HT-29 (cell line): ENCODE measurements around the gene PFKL. TPM values are rescaled to one million over a fixed set of nuclear protein-coding genes. Genes with fewer than 3 reads are reported as not detected.
"Not testable (repeated sequence)": the region's sequence is repeated elsewhere in the genome, so short reads cannot be mapped to it uniquely, and the experiment has no call there.

ENCODE experiments used
- DNase-seq: peaks from one replicate; pipeline ENCODE4 v3.0.0-alpha.2; 2015; ENCODE audit warnings: low spot score
- total RNA-seq: library from RNA; depleted of rRNA; stranded (reverse); fragments of >200 nt; shearing (Covaris generic); gene quantifications from 2 replicates; pipeline ENCODE4 v1.2.3, GENCODE V29; 2014

The PFKL gene
- total RNA-seq, 1 experiment from 2014 or later = 154 TPM

DNA sequence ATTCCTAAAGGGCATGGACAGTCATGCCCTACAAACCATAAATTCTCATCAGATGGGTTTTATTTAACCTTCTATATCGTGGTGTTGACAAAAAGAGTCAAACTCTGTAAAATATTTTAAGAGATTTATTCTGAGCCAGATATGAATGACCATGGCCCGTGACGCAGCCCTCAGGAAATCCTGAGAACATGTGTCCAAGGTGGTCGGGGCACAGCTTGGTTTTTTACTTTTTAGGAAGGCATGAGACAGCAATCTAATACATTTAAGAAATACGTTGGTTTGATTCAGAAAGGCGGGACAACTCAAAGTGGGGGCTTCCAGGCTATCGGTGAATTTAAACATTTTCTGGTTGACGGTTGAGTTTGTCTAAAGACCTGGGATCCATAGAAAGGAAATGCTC, 43.1 kb downstream of the PFKL start:
- not testable (repeated sequence) for DNase-seq

DNA sequence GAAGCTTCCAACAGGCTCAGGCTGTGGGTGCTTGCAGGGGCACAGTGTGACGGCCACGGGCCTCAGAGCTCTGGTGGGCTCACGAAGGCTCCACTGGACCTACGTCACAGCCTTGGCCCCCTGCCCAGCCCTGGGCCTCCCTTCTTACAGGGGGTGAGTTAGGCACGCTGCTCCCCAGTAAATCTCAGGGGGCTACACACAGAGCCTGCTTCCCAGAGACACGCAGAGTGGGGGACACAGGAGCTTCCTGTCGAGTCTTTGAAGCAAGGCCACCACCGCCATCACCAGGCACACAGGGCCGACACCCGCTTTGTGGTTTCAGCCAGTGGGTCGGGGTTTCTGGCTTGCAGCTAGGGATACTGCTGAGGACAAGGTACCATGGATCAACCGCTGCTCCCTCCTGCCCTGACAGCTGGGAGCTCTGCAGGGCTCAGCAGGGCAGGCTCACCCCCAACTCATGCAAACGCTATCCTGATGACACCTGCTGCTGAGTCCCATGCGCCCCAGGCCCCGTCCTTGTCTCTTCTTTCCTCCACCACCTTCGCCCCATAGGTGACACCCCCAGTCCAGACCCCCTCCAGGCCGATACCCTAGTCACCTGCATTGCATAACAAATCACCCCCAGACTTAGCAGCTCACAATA, 44.8 kb downstream of the PFKL start:
- DNase-seq = no peak

DNA sequence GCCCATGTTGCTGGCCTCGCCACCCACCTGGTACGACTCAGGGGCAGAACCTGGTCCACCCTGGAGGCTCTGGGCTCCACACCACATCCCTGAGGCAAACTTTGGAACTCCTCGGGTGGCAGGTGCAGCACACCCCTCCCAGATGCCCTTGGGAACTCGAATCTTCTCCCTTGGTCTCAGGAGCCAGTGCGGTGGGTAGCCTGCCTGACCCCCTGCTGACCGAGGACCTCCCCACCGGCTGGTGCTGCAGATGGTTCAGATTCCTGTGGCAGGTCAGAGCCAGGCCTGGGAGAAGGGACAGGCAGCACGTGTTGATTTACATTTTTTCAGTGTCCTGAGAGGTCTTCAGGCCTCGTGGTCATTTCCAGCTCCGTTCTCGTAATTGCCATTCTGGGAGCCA, 45.6 kb downstream of the PFKL start:
- no peak for DNase-seq

DNA sequence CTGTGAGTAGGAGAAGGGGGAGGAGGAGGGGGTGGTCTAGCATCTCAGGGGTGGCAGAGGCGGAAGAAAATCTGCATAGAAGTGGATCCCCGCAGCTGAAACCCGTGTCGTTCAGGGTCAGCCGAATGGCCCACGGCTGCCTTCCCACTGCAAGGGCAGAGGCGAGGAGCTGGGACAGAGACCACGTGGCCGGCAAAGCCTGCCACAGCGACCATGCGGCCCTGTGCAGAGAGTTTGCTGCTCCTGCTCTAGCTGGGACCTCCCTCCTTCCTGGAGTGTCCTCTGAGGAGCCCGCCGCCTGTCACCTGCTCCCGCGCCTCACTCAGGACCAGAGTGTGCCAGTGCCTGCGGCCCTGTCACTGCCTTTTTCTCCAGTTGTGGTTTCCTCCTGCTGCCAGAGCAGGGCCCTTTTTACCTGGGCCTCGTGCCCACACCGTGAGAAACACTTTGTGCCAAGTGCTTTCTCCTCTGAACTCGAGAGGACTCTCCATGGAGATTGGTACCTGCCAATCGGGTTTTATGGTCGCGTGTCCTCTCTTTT, 48.1 kb downstream of the PFKL start:
- no peak for DNase-seq

DNA sequence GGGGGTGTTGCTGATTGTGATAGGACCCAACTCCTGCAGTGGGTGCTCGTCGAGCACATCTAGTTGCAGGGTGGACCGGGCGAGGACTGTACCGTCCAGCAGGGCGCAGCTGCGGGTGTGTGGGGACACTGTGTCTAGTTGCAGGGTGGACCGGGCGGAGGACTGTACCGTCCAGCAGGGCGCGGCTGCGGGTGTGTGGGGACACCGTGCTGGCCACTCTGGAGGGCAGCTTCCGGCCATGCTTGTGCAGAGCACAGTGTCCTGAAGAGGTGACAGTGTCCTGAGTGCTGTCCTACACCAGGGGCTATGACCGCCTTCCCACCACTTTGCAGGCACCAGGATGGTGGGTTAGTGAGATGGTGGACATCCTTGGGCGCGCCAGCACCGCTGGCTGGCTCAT, 49.0 kb downstream of the PFKL start:
- DNase-seq = no peak

DNA sequence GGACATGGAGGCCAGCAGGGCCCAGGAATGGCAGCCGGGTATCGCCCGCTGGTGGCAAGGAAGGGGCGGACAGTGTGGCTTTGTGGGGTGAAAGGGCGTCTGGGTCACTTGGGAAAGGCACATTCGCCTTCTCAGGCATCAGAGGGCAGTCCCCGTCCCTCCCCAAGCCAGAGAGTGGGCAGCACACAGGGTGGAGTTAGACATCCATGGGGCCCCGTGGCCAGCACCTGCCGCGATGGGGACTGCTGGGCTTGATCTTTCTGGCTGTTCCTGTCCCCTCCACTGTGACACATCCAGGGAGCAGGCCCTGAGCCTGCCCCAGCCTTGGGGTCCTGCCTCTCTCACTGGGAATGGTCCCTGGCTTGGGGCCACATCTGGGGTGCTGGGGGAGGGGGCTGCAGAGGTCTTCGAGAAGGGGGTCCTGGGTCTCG, 49.6 kb downstream of the PFKL start:
- no peak for DNase-seq

DNA sequence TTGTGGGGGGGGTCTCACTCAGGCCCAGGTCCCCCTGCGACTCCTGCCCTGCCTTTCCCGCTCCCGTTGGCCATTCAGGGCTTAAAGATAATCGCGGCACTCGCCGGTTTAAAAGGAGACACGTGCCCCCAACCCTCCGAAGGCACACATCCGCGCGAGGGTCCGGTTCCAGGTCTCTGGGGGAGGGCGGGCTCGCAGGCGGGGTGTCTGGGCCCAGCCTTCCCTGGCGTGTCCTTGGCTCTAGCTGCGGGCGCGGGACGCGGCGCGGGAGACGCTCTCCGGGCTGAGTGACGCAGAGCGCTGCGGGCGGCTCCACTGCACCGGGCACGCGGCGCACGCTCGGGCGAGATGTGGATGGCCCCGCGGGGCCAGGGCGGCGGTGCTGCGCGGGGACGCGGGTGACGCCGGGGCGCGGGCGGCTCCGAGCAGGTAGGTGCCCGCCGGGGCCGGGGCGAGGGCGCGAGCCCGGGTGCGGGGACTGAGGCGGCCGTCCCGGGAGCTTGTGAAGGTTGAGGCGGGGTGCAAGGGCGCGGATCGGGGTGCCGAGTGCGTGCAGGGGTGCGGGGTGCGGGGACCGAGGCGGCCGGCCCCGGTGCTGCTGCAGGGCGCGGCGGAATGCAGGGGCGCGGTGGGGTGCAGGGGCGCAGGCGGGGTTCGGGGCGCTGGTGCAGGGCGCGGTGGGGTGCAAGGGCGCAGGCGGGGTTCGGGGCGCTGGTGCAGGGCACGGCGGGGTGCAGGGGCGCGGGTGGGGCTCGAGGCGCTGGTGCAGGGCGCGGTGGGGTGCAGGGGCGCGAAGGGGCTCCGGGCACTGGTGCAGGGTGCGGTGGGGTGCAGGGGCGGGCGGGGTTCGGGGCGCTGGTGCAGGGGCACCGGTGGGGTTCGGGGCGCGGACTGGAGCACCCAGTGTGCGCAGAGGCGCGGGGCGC, 50.3 kb downstream of the PFKL start:
- no peak for DNase-seq

DNA sequence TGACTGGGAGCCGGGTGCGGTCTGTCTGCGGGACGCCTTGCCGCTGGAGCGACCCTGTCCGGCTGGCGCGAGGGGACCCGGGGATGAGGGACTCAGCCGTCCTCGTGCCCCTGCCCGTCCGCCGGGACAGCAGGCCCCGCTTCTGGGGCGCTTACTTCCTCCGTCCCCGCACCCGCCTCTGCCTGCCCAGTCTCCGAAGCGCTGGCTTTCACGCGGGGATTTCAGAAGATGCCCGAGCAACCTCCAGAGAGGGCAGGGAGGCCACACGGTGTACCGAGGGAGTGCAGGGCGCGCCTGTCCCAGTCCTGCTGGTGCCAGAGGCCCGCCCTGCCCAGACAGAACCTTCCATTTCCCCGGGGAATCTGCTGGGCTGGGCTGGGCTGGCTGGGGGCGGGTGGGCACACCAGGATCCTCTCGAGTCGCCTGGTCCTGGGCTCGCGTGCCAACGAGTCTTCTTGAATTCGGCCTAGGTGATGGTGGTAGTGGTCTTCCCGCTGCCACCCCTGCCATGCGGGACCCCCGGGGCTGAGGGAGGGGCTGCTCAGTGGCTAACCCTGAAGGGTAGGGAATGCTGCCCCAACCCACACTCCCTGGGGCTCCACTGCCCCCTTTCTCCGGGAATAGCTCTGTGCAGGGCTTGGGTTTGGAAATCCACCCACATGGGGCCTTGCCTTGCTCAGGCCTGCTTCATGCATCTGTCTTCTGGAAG, 51.1 kb downstream of the PFKL start:
- DNase-seq = no peak

DNA sequence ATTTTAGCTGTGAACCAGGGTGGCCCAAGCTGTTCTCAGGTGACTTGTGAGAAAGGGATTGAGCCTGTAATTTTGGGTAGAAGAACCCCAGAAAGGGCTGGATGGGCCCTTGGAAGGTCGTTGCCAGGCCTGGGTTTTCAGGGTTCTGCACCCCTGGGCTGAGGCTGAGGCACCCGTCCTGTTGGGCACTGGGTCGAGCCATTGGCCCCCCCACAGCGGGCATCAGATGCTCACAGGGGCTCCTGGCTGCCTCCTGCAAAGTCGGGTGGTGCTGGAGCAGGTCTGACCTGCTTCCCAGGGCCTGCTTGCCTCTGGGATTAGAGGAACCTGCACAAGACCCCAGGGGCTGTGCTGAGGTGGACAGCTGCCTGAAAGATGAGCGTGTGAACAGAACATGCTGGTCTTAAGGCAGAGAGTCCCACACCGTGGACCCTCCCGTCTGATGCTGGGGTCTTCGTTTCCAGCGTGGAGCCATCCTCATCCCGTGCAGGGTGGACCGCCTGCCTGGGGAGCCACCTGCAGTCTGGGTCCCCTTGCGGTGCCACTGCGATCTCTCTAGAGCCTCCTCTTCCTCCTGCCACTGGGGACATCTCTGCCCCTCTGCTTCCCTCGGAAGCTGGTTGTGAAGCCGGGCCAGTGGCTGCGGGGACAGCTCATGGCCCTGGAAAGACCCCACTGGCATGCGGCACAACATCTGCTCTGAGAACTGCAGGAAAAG, 51.8 kb downstream of the PFKL start:
- no peak for DNase-seq

DNA sequence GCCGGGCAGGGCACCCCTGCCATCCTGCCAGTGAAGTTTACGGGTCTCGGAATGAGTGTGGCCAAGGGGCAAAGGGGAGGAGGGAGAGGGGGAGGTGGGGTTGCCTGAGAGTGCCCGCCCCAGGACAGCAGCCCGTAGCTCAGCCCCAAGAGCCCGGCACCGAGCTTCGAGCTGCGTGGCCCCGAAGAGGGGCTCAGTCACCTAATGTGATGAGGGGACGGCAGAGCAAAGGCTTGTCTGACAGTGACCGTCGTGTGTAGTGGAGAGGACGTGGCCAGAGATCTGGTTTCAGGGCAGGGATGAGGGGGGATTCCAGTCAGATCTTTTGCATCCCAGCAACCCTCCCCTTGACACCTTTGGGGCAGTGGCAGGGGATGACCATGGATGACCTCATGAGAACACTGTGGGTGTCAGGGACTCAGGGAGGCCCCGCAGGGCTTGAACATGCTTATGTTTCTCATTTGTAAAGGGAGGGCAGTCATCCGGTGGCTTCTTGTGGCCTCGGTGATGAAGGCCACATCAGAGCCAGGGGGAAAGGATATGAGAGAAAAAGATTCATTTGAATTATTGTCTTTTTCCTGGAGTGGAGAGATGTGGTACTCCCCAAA, 52.5 kb downstream of the PFKL start:
- no peak for DNase-seq

DNA sequence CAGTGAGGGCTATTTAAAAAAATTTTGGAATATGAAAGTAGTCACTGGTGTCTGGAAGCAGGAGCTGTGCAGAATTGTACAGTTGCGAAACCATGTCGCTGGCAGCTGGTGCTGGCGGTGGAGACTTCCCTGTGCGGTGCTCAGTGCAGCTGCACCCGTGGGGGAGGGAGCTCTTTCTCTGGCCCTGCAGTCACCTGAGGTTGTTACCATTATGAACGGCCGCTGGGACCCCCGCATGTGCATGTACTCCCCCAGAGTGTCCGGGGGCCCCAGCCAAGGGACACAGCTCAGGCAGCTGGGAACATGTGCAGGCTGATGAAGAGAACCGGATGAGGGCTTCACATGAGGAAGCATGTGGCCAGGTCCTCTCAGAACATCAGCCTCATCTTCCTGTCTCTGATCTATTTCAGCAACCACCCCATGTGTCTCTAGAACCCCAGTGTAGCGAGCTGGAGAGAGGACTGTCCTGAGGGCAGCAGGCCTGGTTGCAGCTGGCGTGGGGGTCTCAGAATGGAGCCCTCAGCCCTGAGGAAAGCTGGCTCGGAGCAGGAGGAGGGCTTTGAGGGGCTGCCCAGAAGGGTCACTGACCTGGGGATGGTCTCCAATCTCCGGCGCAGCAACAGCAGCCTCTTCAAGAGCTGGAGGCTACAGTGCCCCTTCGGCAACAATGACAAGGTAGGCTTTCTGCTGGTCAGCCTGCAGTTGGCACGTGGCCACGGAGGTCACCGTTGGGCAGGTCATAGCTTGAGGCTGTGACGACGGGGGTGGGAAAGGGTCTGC, 53.5 kb downstream of the PFKL start, which contains the start of gene TRPM2:
TSS of gene TRPM2 (plus strand) at position 431 of the 780 bp plus-strand sequence. CDS start at position 511, 80 bp downstream.
- DNase-seq = no peak

DNA sequence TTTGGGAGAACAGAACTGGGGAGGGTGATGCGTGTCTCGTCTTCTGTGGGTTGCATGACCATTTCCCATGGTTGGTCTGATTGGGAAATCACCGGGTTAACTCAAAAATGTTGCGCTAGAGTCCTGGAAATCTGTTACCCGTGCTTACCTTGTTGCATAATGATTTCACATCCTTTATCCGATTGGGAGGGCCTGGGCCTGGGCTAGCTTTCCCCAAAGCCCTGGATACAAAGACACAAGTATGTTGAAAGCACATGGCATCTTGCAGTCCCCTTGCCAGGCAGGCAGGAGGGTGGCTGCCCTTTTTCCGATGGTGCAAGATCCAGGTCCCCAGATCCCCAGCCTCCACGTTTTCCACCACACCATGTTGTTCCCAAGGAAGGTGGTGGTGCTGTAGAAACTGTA, 54.1 kb downstream of the PFKL start:
- DNase-seq = no peak

DNA sequence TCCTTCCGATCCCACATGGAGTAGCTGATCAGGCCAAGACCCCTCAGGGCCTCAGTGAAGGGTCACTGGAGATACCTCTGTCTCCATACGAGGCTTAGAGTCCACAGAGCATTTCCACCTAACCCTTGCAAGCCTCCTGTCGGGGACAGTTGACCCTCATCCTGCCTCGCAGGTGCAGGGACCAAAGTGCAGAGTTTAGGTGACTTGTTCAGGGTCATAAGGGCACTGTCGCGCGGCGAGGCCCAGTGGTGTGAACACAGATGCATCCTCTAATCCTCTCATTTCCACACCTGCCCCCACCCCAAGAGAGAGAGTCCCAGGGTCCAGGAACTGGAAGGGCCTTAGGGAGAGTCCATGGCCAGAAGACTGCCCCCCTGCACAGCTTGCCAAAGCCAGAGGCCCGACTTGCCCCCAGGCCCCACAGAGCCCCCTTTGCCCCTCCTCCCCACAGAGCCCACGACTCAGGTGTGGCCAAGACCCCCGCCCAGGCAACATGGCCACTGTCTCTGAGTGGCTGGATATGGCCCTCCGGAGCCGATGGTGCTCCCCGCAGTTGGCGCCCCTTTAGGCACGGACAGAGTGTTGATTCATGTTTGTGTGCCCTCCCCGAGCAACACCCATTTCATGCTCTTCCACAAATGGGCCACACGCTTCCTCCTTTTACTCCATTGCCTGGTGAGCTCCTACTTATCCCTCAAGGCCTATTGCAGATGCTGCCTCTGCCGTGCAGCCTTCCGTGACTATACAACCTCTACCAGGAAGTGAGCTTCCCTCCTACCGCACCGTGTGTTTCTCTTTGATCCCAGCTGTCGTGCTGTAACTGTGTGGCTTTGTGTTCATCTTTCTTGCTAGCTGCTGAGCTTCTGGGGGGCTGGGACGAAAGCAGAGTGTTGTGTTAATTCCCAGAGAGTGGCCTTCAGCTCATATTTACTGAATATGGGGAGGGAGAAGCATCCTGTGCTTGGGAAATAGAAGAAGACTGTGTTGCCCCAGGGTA, 55.2 kb downstream of the PFKL start:
- DNase-seq = no peak

DNA sequence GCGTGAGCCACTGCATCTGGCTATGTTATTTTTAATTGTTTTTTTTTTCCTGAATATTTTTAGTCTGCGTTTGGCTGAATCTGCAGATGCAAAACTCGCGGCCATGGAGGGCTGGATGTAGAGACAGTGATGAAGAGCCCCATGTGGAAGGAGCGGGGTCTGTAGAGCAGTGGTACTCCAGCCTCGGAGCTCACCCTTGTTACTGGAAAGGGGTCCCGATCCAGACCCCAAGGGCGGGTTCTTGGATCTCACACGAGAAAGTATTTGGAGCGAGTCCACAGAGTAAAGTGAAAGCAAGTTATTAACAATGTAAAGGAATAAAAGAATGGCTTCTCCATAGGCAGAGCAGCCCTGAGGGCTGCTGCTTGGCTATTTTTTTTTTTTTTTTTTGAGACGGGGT, 56.3 kb downstream of the PFKL start:
- no peak for DNase-seq

DNA sequence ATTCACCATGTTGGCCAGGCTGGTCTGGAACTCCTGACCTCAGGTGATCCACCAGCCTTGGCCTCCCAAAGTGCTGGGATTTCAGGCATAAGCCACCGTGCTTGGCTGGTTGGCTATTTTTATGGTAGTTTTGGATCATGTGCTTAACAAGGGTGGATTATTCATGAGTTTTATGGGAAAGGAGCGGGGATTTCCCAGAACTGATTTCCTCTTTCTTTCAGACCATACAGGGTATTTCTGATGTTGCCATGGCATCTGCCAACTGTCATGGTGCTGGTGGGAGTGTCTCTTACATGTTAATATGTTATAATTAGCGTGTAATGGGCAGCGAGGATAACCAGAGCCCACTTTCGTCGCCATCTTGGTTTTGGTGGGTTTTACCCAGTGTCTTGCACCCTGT, 56.8 kb downstream of the PFKL start:
- DNase-seq = no peak

DNA sequence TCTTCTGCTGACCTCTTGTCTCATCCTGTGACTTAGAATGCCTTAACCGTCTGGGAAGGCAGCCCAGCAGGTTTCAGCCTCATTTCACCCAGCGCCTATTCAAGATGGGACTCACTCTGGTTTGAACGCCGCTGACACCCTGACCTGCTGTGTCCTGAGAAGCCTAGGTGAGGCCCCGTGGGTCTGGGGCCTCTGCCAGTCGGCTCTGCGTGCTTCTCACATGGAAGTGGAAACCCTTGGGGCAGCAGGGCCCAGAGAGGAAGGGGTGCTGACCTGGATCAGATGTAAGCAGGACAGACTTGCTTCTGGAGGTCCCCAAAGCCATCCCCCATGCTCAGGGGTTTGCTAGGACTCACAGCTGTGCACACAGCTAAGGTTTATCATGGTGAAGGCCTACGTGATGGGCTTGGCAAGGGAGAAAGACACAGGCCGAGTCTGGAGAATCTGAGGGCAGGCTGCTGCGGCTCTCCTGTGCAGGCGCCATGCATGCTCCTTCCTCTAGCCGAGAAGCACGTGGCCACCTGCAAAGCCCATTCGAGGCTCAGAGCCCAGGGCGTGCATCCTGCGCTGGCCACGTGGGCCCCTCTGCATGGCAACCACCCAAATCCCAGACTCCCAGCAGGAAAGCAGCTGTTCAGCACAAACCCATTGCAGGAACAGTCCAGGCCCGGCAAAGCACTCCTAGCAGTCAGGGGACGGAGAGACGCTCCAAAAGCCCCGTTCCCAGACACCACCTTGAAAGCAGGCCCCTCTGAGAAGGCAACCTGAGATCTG, 57.4 kb downstream of the PFKL start:
- DNase-seq = no peak

DNA sequence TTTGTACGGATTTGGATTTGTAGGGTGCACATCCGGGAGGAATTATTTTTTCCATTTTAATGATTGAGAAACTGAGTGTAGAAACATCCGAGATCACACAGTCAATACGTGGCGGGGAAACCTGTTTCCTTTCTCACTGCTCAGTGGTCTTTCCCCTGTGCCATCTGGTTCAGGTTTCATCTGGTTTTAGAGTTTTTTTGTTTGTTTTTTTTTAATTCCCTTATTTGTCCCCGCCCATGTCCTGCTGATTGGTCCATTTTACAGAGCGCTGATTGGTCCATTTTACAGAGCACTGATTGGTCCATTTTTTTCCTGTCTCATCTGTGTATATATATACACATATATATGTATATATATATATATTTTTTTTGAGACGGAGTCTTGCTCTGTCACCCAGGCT, 59.5 kb downstream of the PFKL start:
- no peak for DNase-seq

DNA sequence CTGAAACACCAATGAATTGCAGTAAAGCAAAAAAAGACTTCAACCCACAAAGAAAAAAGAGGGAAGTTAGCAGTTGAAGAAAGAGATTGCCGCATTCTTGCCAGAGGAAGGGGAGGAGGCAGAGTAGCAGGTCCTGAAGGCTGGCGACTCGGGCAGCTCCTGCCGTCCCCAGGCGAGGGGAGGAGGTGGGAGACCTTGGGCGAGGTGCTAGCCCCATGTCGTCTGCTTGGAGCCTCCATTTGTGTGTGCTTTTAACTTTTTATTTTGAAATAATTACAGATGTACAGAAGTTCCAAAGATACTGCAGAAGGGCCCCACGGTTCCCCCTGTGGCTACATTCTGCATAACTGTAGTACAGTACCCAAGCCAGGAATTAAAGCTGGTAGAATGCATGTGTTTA, 60.3 kb downstream of the PFKL start:
- DNase-seq = no peak
